GM18505 (cell line): ENCODE measurements around the gene BANP.
"Not testable (repeated sequence)": the region's sequence is repeated elsewhere in the genome, so short reads cannot be mapped to it uniquely, and the experiment has no call there.

ENCODE experiments used
- ATAC-seq: cut with Tn5 transposase; IDR thresholded peaks from one replicate; pipeline ENCODE4 v1.9.1; 2021; ENCODE audit not compliant: unreplicated experiment
- POLR2A ChIP-seq: IDR thresholded peaks from 4 replicates; pipeline ENCODE4 v1.6.1; 2011; ENCODE audit warnings: borderline replicate concordance; ENCODE audit not compliant: insufficient read depth, insufficient read length; ENCODE audit errors: extremely low read depth

Gene BANP

GRCh38 chr16:88010968-88011483 is 59.8 kb downstream of the BANP start:
- no peak for ATAC-seq

GRCh38 chr16:88012360-88012759 is 61.1 kb downstream of the BANP start:
- no peak for ATAC-seq
- TF ChIP-seq POLR2A, result no peak

More at GRCh38 chr16:88010968-88011483, 59.8 kb downstream of the BANP start:
- TF ChIP-seq POLR2A, result no peak

- ATAC-seq, result no peak
- no peak for TF ChIP-seq POLR2A
These were observed 61.9 kb downstream of the BANP start for GRCh38 chr16:88013091-88013609.

- TF ChIP-seq POLR2A, result no peak
- no peak for ATAC-seq
These were observed 62.6 kb downstream of the BANP start for GRCh38 chr16:88013766-88014251.

GRCh38 chr16:88014252-88014781 is 63.1 kb downstream of the BANP start:
- ATAC-seq, result no peak
- no peak for TF ChIP-seq POLR2A

GRCh38 chr16:88014954-88015805 is 63.9 kb downstream of the BANP start:
- ATAC-seq, result no peak
- TF ChIP-seq POLR2A, result no peak

- TF ChIP-seq POLR2A, result no peak
- ATAC-seq, result no peak
These were observed 64.5 kb downstream of the BANP start for GRCh38 chr16:88015806-88016140.

- not testable (repeated sequence) for ATAC-seq
These were observed 65.2 kb downstream of the BANP start for GRCh38 chr16:88016386-88016785.

GRCh38 chr16:88016964-88017363 is 65.7 kb downstream of the BANP start:
- TF ChIP-seq POLR2A, result no peak
- no peak for ATAC-seq

GRCh38 chr16:88017587-88018101 is 66.4 kb downstream of the BANP start:
- ATAC-seq, result no peak
- no peak for TF ChIP-seq POLR2A

GRCh38 chr16:88018382-88018781 is 67.1 kb downstream of the BANP start:
- not testable (repeated sequence) for ATAC-seq

- not testable (repeated sequence) for ATAC-seq
These were observed 68.0 kb downstream of the BANP start for GRCh38 chr16:88019041-88019820.

GRCh38 chr16:88019821-88020515 is 68.7 kb downstream of the BANP start:
- no peak for ATAC-seq
- TF ChIP-seq POLR2A, result no peak
